Subcutaneous adipose tissue (tissue), 4 donors: Measurements from ENCODE around the gene TMEM236. TPM values are rescaled to one million over a fixed set of nuclear protein-coding genes. Genes with fewer than 3 reads are reported as not detected.

ENCODE experiments used
- CTCF ChIP-seq: fragments of 450-650 bp; IDR thresholded peaks from one replicate; pipeline ENCODE4 v1.5.1; 2016; ENCODE audit warnings: low read depth, mild to moderate bottlenecking, control low read depth, antibody characterized with exemption, moderate library complexity
- total RNA-seq, 4 donors: library from RNA; depleted of rRNA; stranded (reverse); fragments of >200 nt; gene quantifications; one replicate each; pipeline ENCODE4 v1.1.0, GENCODE V29; 2016

Gene TMEM236
- total RNA-seq, 4 donors from 2014 or later = 3.2 to 6.8 (median 5.8) TPM

- TF ChIP-seq CTCF = no peak
These were observed 17.4 kb upstream of the TMEM236 start for GRCh38 chr10:17734432-17735080.

DNA sequence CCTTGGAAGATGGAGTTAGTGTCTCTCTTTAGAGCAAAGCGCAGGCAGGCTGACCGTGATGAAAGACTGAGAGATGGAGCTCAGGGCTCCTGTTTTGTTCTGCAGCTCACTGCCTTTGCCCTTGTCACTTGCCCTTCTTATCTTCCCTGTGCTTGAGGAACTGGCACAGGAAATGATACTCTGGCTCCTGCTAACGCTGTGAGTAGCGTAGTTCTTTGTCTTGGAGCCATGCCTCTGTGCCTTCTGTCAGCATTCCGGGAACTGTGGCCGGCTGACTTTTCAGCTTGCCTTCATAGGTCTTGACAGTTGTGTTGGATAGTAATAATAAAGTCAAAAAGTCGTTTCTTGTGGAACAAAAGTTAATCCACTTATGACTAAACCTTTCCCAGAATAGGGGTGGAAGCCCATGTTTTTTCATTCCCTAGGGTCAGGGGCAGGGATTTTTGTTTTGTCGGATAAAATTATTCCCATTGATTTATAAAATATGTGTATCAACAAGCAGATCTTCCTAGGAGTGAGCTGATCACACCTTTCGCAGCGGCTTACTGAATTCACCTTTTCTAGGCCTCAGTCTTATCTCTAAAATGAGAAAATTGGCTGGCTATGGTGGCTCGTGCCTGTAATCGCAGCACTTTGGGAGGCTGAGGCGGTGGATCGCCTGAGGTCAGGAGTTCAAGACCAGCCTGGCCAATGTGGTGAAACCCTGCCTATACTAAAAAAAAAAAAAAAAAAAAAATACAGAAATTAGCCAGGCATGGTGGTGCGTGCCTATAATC, 16.6 kb upstream of the TMEM236 start:
- TF ChIP-seq CTCF = no peak

- TF ChIP-seq CTCF = no peak
These were observed 15.8 kb upstream of the TMEM236 start for GRCh38 chr10:17736223-17736622.

GRCh38 chr10:17737027-17737965, 14.7 kb upstream of the TMEM236 start:
- TF ChIP-seq CTCF = no peak

DNA sequence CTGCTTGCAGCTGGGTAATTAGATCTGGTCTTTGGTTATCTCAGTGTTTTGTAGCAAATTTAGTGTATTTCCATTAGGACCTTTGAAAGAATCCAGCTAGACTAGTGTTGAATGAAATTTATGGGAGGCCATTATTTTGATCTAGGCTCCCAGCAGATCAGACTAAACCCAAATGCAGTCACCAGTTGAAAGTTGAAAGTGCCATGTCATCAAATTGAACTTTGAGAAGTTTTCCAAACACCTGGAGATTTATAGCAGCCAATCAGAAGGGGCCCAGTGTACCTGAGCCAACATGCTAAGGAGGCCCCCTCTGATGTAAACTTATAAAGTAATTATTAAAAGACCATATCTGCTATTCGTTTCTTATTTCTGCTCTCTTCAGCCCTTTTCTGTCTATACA, 11.3 kb upstream of the TMEM236 start:
- no peak for TF ChIP-seq CTCF

DNA sequence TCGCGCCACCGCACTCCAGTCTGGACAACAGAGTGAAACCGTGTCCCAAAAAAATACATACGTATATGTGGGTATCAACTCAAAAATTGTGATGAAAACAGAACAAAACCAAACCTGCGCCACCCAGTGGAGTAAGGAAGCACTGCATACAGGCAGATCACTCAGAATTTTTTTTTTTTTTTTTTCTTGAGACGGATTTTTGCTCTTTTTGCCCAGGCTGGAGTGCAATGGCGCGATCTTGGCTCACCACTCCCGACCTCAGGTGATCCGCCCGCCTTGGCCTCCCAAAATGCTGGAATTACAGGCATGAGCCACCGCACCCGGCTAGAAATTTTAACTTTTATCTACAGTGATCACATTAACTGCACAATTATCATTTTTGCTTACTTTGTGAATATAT, 9.1 kb upstream of the TMEM236 start:
- no peak for TF ChIP-seq CTCF

DNA sequence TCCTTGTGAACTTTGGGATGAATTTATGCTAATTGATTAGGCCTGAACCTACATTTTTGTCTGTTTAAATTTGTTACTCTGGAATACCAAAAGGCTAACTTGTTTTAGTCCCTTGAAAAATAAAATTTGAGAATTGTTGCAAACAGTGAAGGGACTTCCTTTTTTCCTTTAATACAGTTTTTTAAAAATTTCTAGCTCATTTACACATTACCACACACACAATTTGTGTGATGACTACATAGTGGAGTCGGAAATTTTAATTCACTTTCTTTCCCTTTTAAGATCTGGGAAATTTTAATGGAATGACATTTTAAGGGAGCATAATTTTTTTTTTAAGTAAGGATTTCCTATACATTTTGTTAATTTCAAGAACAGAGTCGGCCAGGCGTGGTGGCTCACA, 8.6 kb upstream of the TMEM236 start:
- no peak for TF ChIP-seq CTCF
